Mammary epithelial cell (primary cell): Measurements from ENCODE around the gene MC3R.

Experiments used
- CTCF ChIP-seq, 2 donors: IDR thresholded peaks in 1 of 2; conservative IDR thresholded peaks in 1 of 2; 2 replicates each; pipeline ENCODE4 v1.5.1; 2011 to 2012; ENCODE audit warnings: inconsistent platforms in 2 of 2, low read length in 2 of 2, mild to moderate bottlenecking in 2 of 2, control low read depth in 1 of 2, low read depth in 1 of 2; ENCODE audit not compliant: insufficient read depth in 1 of 2; ENCODE audit errors: extremely low read depth in 1 of 2
- EZH2 ChIP-seq: IDR thresholded peaks from 2 replicates; pipeline ENCODE4 v1.6.1; 2012; ENCODE audit warnings: low read length, inconsistent platforms, borderline replicate concordance

- TF ChIP-seq CTCF (conservative IDR thresholded peaks at IDR 0.05 in 1 of 2, IDR thresholded peaks at IDR 0.05 in 1 of 2; ENCODE audit: extremely low read depth in 1 of 2, insufficient read depth in 1 of 2, low read depth in 1 of 2, low read length in 2 of 2) (no peak), EZH2 (no peak)
Observed at GRCh38 chr20:56229812-56230211, 18.7 kb upstream of the MC3R start.
